ENCODE data around the gene BACH2.

Gene BACH2

DNA sequence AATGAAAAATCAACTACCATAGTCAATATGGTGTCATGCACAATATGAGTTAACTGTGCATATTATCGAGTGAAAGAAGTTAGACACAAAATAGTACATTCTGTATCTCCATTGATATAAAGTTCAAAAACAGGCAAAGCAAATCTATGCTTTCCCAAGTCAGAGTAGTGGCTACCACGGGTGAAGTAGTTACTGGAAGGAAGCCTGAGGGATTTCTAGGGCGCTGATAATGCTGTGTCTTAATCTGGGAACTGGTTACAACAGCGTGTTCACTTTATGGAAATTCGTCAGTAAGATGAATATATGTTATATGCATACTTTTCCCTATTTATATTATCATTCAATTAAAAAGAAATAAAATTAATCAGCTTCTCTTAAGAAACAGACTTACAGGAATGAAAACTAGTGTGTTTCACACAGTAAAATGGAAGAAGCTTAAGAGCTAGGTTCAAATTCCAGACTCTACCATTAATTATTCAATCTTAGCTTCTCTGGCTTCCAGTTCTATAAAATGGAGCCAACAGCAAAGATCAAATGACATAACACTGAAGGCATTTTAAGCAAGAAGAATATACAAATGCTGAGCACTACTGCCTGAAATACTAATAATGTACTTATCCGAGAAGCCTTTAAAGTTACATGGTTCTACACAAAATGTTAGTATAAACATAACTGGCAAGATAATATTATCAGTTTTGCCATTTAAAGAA is 19.2 kb downstream of the BACH2 start:
- DNase-seq: no peak

DNA sequence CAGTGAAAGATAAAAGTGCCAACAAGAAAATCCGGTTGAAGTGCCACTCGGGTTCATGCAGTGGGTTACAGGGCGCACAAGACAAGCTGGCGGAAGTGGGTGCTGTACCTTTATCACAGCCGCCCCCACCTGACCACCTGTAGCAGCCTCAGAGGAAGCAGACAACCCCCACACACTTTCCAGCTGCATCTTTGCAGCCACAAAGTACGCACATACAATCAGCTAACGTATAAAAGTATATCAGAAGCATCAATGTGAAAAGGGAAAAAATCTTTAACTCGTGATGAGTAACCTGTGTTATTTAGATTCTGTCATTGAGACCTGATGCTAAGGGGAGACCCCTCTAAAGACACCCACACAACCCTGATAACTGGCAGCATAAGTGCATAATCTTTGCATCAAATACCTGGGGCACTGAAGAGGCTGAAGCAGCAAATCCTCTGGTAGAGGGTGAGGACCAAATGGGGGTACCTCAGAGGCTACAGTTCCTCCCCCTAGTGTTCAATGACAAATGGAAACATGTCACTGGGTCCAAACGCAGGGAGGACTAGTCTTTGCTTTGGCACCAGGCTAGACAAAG is 22.1 kb downstream of the BACH2 start:
- DNase-seq: no peak

DNA sequence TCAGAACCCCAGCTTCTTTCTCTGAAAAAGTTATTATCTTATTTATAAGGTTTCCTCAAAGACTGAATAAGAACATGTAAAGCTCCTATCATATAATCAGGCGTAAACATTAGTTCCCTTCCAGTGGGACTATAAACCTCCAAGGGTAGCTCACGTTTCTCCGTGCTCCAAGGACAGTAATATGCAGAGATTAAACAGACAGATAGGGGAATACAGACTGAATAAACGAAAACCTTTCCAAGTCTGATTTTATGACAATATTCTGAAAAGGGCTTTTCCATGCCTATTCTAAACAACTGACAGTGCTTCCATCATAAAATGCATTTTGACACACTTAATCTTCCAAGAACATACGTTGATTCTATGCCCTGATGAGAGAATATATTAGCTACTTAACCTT is 22.8 kb downstream of the BACH2 start:
- DNase-seq: no peak

DNA sequence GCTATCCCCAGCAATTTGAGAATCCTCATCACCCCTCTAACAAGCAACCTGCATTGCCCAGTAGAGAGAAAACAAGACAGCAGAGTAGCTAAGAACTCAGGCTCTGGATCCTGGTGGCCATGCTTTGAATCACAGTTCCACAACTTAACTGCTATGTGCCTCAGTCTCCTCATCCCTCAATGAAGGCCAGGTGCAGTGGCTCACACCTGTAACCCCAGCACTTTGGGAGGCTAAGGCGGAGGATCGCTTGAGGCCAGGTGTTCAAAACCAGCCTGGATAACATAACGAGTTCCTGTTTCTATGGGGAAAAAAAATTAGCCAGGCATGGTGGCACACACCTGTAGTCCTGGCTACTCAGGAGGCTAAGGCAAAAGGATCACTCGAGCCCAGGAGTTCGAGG is 23.7 kb downstream of the BACH2 start:
- DNase-seq: no peak

DNA sequence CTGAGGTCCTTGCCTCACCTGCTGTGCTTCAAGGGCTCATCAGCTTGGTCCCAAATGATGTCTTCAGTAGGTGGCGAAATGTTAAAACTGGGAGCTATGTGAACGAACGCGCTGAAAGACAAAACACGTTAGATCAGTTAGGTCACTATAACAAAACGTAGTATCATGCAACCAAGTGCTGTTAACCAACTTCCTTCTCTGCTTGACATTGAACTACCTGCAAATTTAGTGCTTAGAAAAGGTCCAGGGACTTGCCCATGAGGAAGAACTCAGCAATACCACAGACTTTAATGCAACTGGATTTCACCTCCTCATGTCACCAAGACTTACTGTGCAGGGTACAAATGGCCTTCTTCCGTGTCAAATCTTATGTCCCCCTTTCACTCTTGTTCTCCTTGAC is 24.8 kb downstream of the BACH2 start:
- no peak for DNase-seq

DNA sequence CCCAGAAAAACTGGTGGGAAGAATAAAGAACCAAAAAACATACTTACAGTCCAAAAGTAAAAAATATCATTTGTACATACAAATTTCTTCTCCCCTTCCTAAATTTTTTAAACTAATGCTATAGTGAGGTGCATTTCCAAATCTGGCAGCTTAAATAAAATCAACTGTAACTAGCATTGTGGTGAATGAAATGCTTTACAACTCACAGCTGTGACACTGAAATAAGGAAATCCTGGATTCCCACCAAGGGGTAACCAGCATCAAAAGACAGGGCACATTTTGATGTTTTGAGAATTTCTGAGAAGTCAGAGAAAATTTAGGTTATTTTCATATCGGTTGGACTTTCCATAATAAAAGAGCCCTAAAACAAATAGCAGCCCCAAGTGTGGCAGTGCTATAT is 27.3 kb downstream of the BACH2 start:
- DNase-seq: no peak

DNA sequence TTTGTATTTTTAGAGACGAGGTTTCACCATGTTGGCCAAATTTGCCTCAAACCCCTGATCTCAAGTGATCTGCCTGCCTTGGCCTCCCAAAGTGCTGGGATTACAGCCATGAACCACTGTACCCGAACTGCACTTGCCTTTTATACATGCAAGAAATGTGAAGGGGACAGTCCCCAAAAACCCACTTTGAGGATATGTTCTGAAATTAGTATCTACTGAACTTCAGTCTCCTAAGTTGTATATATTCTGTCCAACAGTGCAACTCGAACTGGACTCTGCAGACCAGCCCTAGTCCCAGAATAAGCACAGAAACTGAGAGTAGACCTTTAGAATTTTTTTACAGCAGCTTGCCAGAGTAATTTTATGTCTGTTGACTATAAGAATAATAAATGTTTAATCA is 28.5 kb downstream of the BACH2 start:
- DNase-seq: no peak

DNA sequence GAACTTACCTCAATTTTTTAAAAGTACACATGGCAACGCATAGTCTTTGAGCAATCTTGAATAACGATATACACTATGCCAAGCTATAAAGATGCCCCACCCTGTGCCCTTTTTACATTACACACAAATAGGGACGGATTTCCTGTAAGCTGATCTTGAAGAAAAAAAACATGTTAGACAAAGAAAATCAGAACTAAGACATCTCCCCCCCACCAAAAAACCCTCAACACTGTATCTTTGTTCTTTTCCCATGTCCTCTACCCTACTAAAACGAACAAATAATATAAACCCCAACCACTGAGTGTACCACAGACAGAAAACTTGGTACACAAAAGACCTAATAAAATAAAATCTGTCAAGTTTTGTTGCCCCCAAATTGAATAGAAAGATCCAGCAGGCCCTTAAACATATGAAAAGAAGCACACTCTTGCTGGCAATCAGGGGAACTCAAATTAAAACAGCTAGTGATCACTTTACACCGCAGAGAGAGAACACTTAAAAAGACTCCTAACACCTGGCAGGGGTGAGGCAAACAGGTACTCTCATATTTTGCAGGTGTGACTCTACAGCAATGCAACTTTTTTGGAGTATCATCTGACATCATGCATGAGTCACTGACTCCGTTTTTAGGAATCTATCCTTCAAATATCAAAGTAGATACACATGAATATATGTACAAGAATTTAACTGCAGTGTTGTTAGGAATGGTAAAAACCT is 29.6 kb downstream of the BACH2 start:
- DNase-seq: no peak

DNA sequence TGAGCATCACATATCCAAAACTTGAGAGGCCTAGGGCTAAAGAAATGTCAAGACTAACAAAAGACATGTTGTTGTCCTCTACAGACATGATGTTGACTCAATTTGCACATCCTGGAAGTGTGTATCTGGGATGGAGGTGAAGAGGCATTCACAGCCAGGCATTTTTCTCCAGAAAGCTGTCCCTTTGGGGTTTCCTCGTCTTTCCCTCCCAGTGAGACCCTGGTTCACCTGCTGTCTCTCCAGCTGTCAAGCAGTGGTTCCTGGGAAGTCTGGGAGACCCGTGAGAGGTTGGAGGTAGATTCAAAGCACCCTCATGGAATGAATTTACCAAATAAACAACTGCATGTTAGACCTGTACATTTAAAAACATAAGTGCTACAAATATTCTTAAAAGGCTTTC is 32.1 kb downstream of the BACH2 start:
- no peak for DNase-seq

DNA sequence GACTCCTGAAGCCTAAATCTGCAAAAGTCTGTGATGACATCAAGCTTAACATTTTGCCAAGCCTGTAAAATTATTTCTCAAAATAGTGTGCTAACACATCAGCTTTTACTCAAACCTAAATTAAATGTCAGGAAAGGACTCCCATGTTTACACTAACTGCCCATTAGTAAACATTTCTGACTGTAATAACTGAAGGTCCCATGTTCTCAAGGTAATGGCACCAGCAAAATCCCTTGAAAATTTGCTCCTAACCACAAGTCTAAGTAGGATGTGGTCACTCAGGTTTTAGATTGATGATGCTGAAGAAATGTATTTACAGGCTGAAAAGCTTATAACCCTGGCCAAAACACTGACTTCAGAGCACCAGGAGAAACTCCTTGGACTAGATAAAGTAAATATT is 33.0 kb downstream of the BACH2 start:
- DNase-seq: no peak

DNA sequence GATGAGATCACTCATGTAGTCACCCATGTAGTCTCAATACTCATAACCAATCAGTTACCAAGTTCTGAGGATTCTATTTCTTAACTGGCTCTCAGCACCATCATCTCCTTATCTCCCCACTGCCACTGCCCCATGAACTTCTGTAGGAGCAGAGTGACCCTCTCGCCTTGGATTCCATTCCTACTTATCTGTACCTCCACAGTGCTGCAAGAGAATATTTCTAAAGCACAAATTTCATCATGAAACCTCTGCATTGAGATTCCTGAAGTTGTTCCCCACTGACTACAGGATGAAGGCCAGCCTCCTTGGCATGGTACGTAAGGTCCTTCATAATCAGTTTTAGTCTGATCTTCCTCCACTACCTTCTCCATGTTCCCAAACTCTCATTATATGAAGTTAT is 34.8 kb downstream of the BACH2 start:
- DNase-seq: no peak

DNA sequence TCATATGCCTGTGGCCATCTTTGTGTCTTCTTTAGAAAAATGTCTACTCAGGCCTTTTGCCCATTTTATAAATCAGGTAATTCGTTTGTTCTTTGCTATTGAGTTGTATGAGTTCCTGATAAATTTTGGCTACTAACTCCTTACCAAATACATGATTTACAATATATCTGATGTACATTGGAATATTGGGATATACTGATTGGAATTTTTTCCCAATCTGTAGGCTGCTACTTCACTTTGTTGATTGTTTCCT is 39.2 kb downstream of the BACH2 start:
- no peak for DNase-seq

DNA sequence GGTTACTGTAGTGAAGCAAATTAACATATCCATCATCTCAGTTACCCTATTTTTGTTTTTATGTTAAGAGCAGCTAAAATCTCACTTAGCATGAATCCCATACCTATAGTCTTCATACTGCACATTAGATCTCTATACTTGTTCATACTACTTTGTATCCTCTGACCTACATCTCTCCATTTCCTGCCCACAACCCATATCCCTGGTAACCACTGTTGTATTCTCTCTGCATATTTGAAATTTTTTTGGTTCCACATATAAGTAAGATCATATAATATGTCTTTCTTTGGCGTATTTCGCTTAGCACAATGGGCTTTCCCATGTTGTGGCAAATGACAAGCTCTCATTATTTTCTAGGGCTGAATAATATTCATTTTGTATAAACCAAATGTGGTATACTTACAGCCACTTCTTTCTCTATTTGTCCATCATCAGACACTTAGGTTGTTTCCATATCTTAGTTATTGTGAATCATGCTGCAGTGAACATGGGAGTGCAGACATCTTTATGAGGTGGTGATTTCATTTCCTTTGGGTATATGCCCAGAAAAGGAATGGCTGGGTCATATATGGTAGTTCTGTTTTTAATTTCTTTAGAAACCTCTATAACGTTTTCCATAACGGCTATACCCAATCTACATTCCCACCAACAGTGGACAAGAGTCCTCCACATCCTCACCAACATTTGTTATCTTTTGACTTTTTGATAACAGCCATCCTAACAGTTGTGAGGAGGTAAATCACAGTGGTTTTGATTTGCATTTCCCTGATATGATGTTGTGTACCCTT is 39.8 kb downstream of the BACH2 start:
- DNase-seq: no peak

DNA sequence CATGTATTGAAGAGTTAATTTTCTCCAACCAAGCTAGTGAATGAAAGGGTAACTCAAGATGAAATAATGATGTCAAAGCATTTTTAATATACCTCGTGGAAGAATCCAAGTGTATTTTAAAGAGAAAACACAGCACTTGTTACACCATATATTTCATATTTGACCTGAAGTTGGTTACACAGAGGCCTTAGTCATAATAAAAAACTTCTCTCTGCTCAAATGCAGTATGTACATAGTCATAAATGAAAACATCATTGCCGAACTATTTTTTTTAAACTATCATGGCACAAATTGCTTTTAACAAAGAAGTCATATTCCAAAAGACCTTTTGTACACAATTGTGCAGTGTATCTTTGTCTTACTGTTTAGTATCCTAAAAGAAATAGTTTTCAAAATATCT is 43.0 kb downstream of the BACH2 start:
- DNase-seq: no peak

DNA sequence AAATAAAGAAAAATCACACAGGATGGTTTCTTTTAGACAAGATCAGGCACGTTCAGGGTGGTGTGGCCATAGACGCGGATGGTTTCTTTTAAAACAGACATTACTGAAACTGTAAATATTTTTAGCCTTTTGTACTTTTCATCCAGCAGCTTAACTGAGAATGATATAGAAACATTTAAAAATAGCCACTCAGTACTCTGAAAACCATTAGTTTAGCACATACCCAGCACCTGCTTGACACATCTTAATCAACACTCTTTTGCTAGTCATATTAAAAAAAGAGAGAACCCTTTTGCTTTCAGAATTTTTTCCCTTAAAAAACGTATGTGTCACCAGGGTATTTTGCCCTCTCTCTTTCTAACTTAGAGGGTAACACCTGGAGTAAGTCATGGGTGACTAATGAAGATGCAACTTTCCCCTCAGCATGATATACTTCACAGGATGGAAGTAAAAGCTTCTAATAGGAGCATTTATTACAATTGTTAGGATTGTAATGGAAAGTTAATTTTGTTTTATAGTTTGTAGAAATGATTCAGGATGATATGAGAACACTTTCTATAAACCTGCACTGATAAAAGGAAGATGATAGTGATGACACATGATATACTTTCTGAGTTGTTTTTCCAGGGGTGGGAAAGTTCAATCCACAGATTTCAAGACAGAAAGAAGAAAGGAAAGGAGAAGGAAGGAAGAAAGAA is 45.2 kb downstream of the BACH2 start:
- no peak for DNase-seq

DNA sequence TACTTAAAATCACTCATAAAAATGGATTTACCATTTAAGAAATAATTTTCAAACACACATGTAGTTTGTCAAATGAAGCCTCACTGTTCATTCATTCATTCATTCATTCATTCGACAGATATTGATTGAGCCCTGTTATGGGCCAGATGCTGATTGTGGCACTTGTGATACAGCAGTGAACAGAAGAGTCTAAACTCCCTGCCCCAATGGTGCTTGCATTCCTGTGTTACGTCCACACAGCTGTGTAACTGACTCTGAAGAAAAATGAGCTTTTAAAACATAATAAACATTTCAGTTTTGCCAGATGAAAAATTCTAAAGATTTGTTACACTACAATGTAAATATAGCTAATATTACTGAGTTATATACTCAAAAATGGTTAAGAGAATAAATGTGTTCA is 46.2 kb downstream of the BACH2 start:
- DNase-seq: no peak

DNA sequence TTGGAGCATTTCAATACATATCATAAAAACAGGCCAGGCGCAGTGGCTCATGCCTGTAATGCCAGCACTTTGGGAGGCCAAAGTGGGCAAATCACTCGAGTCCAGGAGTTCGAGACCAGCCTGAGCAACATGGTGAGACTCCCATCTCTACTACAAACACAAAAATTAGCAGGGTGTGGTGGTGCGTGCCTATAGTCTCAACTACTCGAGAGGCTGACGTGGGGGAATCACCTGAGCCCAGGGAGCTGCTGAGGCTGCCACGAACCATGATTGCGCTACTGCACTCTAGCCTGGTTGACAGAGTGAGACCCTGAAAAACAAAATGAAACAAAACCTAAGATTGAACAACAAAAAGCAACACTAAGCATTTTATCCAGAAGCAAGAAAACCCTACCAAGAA is 47.2 kb downstream of the BACH2 start:
- no peak for DNase-seq

DNA sequence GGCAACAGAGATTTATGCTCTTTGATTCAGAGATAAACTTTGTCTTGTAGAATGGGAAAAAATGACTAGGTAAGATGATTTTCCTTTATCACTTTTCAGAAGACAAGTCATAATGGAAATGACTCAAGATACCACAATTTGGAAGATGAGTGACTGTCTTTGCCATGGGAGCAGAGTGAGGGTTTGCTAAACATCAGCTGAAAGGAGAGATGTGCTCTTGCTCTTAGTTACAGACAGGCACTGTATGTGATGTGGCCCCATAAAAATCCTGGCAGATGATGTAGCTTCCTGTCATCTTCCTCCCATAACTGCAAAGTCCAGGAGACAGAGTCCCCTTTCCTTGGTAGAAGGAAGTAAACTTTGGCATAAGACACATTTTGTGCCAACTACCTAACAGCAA is 47.6 kb downstream of the BACH2 start:
- DNase-seq: no peak

DNA sequence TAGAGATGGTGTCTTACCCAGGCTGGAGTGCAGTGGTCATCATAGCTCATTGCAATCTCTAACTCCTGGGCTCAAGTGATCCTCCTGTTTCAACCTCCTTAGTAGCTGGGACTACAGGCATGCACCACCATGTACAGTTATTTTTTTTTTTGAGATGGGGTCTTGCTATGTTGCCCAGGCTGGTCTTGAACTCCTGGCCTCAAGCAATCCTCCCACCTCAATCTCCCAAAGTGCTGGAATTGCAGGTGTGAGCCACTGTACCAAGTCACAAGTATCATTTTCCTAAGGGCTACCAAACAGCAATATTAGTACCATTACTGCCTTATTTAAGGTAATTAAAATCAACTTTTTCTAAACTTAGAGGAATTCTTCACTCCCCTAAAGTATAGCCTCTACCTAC is 49.4 kb downstream of the BACH2 start:
- no peak for DNase-seq

DNA sequence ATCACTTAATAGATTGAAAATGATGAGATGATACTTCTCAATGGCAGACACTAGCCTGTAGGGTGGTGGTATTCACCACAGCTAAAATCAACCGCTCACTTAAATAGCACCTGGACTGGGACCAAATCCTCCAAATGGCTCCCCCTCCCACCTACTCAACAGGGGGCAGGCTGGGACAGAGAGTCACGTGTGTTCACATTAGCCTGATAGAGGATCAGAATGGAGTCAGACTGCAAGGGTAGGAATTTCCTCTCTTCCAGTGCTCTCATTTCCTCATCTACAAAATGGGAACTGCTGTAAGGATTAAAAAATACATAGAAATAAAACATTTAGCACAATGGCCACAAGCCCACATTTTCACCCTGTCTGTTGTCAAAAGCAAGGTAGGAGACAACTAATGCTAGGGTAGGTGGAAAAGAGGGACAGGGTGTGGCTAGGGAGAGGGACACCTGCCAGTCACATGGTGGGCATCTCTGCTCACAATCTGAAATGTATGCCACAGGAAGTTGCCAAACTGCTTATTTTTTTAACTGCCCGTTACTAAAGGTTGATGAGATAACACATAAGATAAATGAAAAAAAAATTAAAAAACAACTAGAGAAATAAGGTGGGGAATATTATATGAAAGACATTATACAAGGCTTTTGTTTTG is 55.3 kb downstream of the BACH2 start:
- DNase-seq: no peak

DNA sequence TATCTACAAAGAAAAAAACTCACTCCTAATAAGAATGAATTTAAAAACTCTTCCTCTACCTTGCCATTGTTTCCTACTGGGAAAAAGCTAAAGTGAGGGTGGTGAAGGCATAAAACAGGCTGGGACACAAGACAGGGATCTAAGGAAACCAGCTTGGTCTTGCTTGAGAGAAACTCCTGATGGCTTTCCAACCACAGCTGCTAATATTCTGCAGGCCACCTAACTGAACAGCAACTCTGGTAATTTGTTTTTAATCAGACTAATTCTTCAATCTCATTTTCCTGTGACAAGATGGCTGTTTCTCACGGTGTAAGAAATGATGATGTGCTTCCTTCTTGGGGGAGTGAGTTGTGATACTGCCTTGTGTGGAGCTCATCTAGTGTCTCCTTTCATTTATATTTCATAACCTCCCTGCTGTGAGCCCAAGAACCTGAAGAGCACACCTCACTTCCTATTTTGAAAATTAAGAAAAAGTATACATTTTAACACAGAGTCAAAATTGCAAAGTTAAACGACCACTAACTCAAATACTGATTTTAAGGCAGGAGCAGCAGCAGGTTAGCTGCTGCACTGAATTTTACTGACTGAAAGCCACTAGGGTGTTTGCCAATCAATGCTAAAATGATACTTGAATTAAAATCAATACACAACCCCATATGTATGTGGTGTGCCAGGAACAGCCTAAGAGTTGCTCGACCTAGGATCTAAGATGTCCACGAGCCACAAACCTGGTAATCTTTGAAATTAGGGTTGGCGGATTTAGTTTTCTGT is 58.0 kb downstream of the BACH2 start:
- no peak for DNase-seq

DNA sequence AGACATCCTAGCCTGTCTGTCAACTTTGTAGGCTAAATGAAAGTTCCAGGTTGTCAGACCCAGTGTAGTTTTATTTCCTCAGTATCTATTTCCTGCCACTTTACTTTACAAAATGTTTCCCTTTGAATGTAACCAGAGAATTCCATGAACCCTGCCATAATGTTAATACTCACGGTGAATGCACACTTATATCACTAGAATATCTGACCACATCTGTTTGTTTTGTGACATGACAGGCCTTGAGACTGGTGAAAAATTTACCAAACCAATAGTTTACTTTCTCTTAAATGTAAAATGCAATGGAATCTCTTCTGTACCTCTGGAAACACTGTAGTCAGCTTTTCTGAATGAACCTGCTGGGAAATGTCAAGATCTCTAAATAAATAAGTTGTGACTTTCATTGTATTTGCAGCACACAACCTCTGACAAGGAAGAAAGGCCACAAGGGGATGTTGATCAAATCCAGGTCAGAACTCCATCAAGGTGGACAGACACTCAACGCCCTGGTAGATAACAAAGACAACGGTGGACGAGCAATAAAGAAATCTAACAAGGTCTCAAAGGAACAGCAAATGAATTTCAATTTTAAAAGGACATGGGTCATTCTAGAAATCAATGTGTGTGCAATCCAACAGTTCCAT is 59.2 kb downstream of the BACH2 start:
- DNase-seq: no peak

All from right hindlimb (tissue), 1 donor.